ENCODE measurements around the gene CELF3.

GRCh38 chr1:151681923-151682322, 34.7 kb downstream of the CELF3 start:
- no peak for TF ChIP-seq CTCF (IDR thresholded peaks at IDR 0.05)
- TF ChIP-seq POLR2A (IDR thresholded peaks at IDR 0.05) = no peak
- TF ChIP-seq POLR2AphosphoS5 (IDR thresholded peaks at IDR 0.05; ENCODE audit: insufficient read depth in 1 of 2, low read depth in 1 of 2) = no peak

All from vagina (tissue), 2 donors.